ENCODE data around the gene FRMD7.

The FRMD7 gene

GRCh38 chrX:132033166-132033565 is 94.7 kb downstream of the FRMD7 start:
- peak overlapping the region; percentile 15; the same call in 1 of the 2 replicates for H3K27ac ChIP-seq (ENCODE audit: low read depth, low read length)
- H3K4me2 ChIP-seq (ENCODE audit: low read depth, low read length, poor library complexity, severe bottlenecking) = peak overlapping the region; percentile 23
- no peaks in the 10 kb centered on the region for H3K36me3 ChIP-seq (ENCODE audit: low read length)
- peaks cover 83% of the 10 kb centered on the region for H3K79me2 ChIP-seq (ENCODE audit: insufficient read depth, low read length)
- no peak overlapping the region for H2AFZ ChIP-seq (ENCODE audit: low read depth, low read length, severe bottlenecking)
- H3K27me3 ChIP-seq (ENCODE audit: low read length) = no peaks in the 10 kb centered on the region
- no peaks in the 10 kb centered on the region for H3K9me2 ChIP-seq (replicated peaks; ENCODE audit: insufficient read depth, low read length)
- no peak for TF ChIP-seq EZH2phosphoT487 (conservative IDR thresholded peaks at IDR 0.05; ENCODE audit: low read length)
- TF ChIP-seq CTCF (IDR thresholded peaks at IDR 0.05; ENCODE audit: insufficient read depth, low read length, poor library complexity, severe bottlenecking) = no peak
- peaks cover 4% of the 10 kb centered on the region; the same call in 1 of the 2 replicates for H3F3A ChIP-seq (ENCODE audit: insufficient read depth)
- H4K20me1 ChIP-seq (ENCODE audit: low read depth, low read length) = no peaks in the 10 kb centered on the region; the same call in 1 of the 2 replicates
- no peaks in the 10 kb centered on the region for H3K9me3 ChIP-seq (ENCODE audit: insufficient read depth, low read length)
- no peak overlapping the region for H3K9ac ChIP-seq (ENCODE audit: low read length)
- H3K4me3 ChIP-seq (ENCODE audit: insufficient read depth, low read length, poor library complexity, severe bottlenecking) = no peak overlapping the region

DNA sequence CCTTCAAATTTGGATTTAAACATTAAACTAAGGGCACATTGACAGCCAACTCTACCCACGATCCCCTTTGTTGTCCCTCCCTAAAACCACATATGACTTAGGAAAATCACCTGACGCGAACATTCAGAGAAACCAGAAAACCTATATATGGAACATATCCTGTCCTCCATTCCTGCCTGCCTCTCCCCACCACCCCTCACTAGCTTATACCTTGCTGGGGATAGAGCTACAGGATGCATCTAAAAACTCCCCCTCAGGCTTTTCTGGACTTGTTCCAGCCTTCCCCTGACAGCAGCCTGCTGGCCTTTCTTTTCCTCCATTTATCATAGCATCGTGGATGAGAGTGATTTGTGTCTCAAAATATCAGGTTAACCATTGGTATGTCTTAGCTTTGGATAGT is 96.0 kb downstream of the FRMD7 start:
- no peak overlapping the region for H2AFZ ChIP-seq (ENCODE audit: low read depth, low read length, severe bottlenecking)
- peaks cover 4% of the 10 kb centered on the region; the same call in 1 of the 2 replicates for H4K20me1 ChIP-seq (ENCODE audit: low read depth, low read length)
- H3K4me2 ChIP-seq (ENCODE audit: low read depth, low read length, poor library complexity, severe bottlenecking) = peak overlapping the region; percentile 23
- H3K36me3 ChIP-seq (ENCODE audit: low read length) = no peaks in the 10 kb centered on the region
- H3F3A ChIP-seq (ENCODE audit: insufficient read depth) = peaks cover 4% of the 10 kb centered on the region; the same call in 1 of the 2 replicates
- H3K9me3 ChIP-seq (ENCODE audit: insufficient read depth, low read length) = no peaks in the 10 kb centered on the region
- no peaks in the 10 kb centered on the region for H3K27me3 ChIP-seq (ENCODE audit: low read length)
- H3K27ac ChIP-seq (ENCODE audit: low read depth, low read length) = no peak overlapping the region
- H3K79me2 ChIP-seq (ENCODE audit: insufficient read depth, low read length) = peaks cover 83% of the 10 kb centered on the region
- no peaks in the 10 kb centered on the region for H3K9me2 ChIP-seq (replicated peaks; ENCODE audit: insufficient read depth, low read length)
- no peak overlapping the region for H3K4me3 ChIP-seq (ENCODE audit: insufficient read depth, low read length, poor library complexity, severe bottlenecking)
- TF ChIP-seq CTCF (IDR thresholded peaks at IDR 0.05; ENCODE audit: insufficient read depth, low read length, poor library complexity, severe bottlenecking) = no peak
- TF ChIP-seq EZH2phosphoT487 (conservative IDR thresholded peaks at IDR 0.05; ENCODE audit: low read length) = no peak
- no peak overlapping the region for H3K9ac ChIP-seq (ENCODE audit: low read length)

DNA sequence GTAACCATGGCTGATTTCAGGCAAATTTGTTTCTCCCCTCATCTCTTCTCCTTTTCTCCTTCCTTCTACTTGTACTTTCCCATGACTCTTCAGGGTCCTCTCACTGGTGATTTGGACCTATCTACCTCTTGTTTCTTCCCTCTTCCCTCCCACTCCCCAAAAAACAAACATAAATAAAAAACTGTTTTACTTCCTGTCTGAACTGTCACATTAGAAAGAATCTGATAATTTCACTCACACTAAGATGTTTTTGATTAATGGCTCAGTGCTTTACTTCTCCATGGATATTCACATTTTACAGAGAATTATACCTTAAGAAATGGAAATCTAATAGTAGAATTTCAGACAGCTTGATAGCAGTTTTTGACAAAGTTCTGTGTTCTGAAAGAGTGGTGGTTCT is 97.6 kb downstream of the FRMD7 start:
- H3K4me3 ChIP-seq (ENCODE audit: insufficient read depth, low read length, poor library complexity, severe bottlenecking) = no peak overlapping the region
- peaks cover 4% of the 10 kb centered on the region; the same call in 1 of the 2 replicates for H4K20me1 ChIP-seq (ENCODE audit: low read depth, low read length)
- no peaks in the 10 kb centered on the region for H3K9me3 ChIP-seq (ENCODE audit: insufficient read depth, low read length)
- H3K9me2 ChIP-seq (replicated peaks; ENCODE audit: insufficient read depth, low read length) = no peaks in the 10 kb centered on the region
- peaks cover 4% of the 10 kb centered on the region; the same call in 1 of the 2 replicates for H3F3A ChIP-seq (ENCODE audit: insufficient read depth)
- TF ChIP-seq CTCF (IDR thresholded peaks at IDR 0.05; ENCODE audit: insufficient read depth, low read length, poor library complexity, severe bottlenecking) (no peak), EZH2phosphoT487 (conservative IDR thresholded peaks at IDR 0.05; ENCODE audit: low read length) (no peak)
- H2AFZ ChIP-seq (ENCODE audit: low read depth, low read length, severe bottlenecking) = no peak overlapping the region
- no peak overlapping the region for H3K9ac ChIP-seq (ENCODE audit: low read length)
- no peak overlapping the region for H3K27ac ChIP-seq (ENCODE audit: low read depth, low read length)
- peaks cover 90% of the 10 kb centered on the region for H3K79me2 ChIP-seq (ENCODE audit: insufficient read depth, low read length)
- H3K27me3 ChIP-seq (ENCODE audit: low read length) = no peaks in the 10 kb centered on the region
- H3K4me2 ChIP-seq (ENCODE audit: low read depth, low read length, poor library complexity, severe bottlenecking) = no peak overlapping the region
- no peaks in the 10 kb centered on the region; the same call in 1 of the 2 replicates for H3K36me3 ChIP-seq (ENCODE audit: low read length)
